Breast epithelium (tissue), 4 donors: ENCODE data around the gene C4orf17. TPM values are rescaled to one million over a fixed set of nuclear protein-coding genes. Genes with fewer than 3 reads are reported as not detected.

Experiments used
- DNase-seq, 2 donors: peaks; one replicate each; pipeline ENCODE4 v3.0.0-alpha.2; 2019; ENCODE audit warnings: low spot score in 2 of 2
- H3K27ac ChIP-seq, 2 donors: fragments of 200-600 bp; sonication (generic) in 1 of 2; one replicate each; pipeline ENCODE4 v1.5.1; 2016 to 2019; ENCODE audit warnings: mild to moderate bottlenecking in 1 of 2
- H3K27me3 ChIP-seq, 2 donors: fragments of 200-600 bp; sonication (generic) in 1 of 2; one replicate each; pipeline versions ENCODE4 v1.5.1 to v1.6.0; 2017 to 2019; ENCODE audit warnings: control low read depth in 1 of 2, mild to moderate bottlenecking in 1 of 2
- H3K36me3 ChIP-seq: fragments of 200-600 bp; one replicate; pipeline ENCODE4 v1.5.1; 2019
- H3K4me1 ChIP-seq, 2 donors: fragments of 200-600 bp; sonication (generic); one replicate each; pipeline ENCODE4 v1.5.1; 2016 to 2019; ENCODE audit warnings: control low read depth in 1 of 2
- H3K4me3 ChIP-seq, 3 donors: fragments of 200-600 bp; sonication (generic); 1 replicate in 2 of 3; 2 replicates in 1 of 3; pipeline ENCODE4 v1.5.1; 2016 to 2019; ENCODE audit warnings: mild to moderate bottlenecking in 3 of 3, moderate library complexity in 2 of 3
- H3K9me3 ChIP-seq, 2 donors: fragments of 200-600 bp; sonication (generic) in 1 of 2; one replicate each; pipeline ENCODE4 v1.5.1; 2016 to 2019; ENCODE audit warnings: control low read depth in 1 of 2
- CTCF ChIP-seq, 3 donors: fragments of 450-650 bp; IDR thresholded peaks; one replicate each; pipeline ENCODE4 v1.5.1; 2016 to 2017; ENCODE audit warnings: antibody characterized with exemption in 3 of 3, mild to moderate bottlenecking in 3 of 3, moderate library complexity in 3 of 3
- POLR2A ChIP-seq: fragments of 450-650 bp; IDR thresholded peaks from one replicate; pipeline ENCODE4 v1.6.1; 2016; ENCODE audit warnings: antibody characterized with exemption, mild to moderate bottlenecking, moderate library complexity
- POLR2AphosphoS5 ChIP-seq, 3 donors: sonication (generic); formaldehyde crosslinking; IDR thresholded peaks; one replicate each; pipeline ENCODE4 v1.6.1; 2017; ENCODE audit warnings: antibody characterized with exemption in 3 of 3
- intact Hi-C: fragments of 100-400 bp; cut with DNase I; formaldehyde crosslinking; loops from one replicate; pipeline ENCODE4 v1.15.1; 2023; ENCODE audit warnings: low total_unique reads
- total RNA-seq, 3 donors: library from RNA; depleted of rRNA; stranded (reverse); fragments of >200 nt; gene quantifications; one replicate each; pipeline ENCODE4 v1.1.0, GENCODE V29; 2016

The C4orf17 gene
- total RNA-seq, 3 donors from 2014 or later: not detected

GRCh38 chr4:99468889-99469288 lies 41.9 kb upstream of the C4orf17 start:
- intact Hi-C loops: no loop called here
- TF ChIP-seq CTCF (IDR thresholded peaks at IDR 0.05): no peak
- TF ChIP-seq POLR2AphosphoS5 (IDR thresholded peaks at IDR 0.05): no peak
- TF ChIP-seq POLR2A: no peak
- H3K27me3 ChIP-seq: no peaks in the 10 kb centered on the region
- no peak overlapping the region for H3K27ac ChIP-seq
- DNase-seq: no peak
- H3K36me3 ChIP-seq: no peaks in the 10 kb centered on the region
- no peak overlapping the region for H3K4me3 ChIP-seq
- no peaks in the 10 kb centered on the region for H3K9me3 ChIP-seq
- H3K4me1 ChIP-seq: no peaks in the 10 kb centered on the region

- TF ChIP-seq CTCF (IDR thresholded peaks at IDR 0.05) (no peak), POLR2A (no peak), POLR2AphosphoS5 (IDR thresholded peaks at IDR 0.05) (no peak)
- intact Hi-C loops: no loop called here
- no peak overlapping the region for H3K4me3 ChIP-seq
- H3K4me1 ChIP-seq: no peaks in the 10 kb centered on the region
- no peaks in the 10 kb centered on the region for H3K27me3 ChIP-seq
- no peak for DNase-seq
- no peak overlapping the region for H3K27ac ChIP-seq
- H3K9me3 ChIP-seq: no peaks in the 10 kb centered on the region
- H3K36me3 ChIP-seq: no peaks in the 10 kb centered on the region
Observed at GRCh38 chr4:99471349-99471748, 39.5 kb upstream of the C4orf17 start.

GRCh38 chr4:99471896-99472295 lies 38.9 kb upstream of the C4orf17 start:
- Histone ChIP-seq H3K36me3 (no peaks in the 10 kb centered on the region), H3K4me1 (no peaks in the 10 kb centered on the region), H3K27ac (no peak overlapping the region), H3K4me3 (no peak overlapping the region), H3K9me3 (no peaks in the 10 kb centered on the region), H3K27me3 (no peaks in the 10 kb centered on the region)
- no peak for DNase-seq
- TF ChIP-seq POLR2A (no peak), CTCF (IDR thresholded peaks at IDR 0.05) (no peak)
- intact Hi-C loops: no loop called here

GRCh38 chr4:99473131-99473530 lies 37.7 kb upstream of the C4orf17 start:
- Histone ChIP-seq H3K27me3 (no peaks in the 10 kb centered on the region), H3K36me3 (no peaks in the 10 kb centered on the region), H3K4me3 (no peak overlapping the region), H3K27ac (no peak overlapping the region), H3K4me1 (no peaks in the 10 kb centered on the region), H3K9me3 (no peaks in the 10 kb centered on the region)
- no peak for DNase-seq
- intact Hi-C loops: no loop called here
- TF ChIP-seq POLR2AphosphoS5 (IDR thresholded peaks at IDR 0.05) (no peak), POLR2A (no peak), CTCF (IDR thresholded peaks at IDR 0.05) (no peak)

GRCh38 chr4:99483636-99484035 lies 27.2 kb upstream of the C4orf17 start:
- H3K4me3 ChIP-seq: no peak overlapping the region
- intact Hi-C loops: no loop called here
- no peaks in the 10 kb centered on the region for H3K4me1 ChIP-seq
- no peaks in the 10 kb centered on the region for H3K27me3 ChIP-seq
- H3K9me3 ChIP-seq: peaks cover 14 to 36% of the 10 kb centered on the region in 2 donors
- H3K36me3 ChIP-seq: no peaks in the 10 kb centered on the region
- no peak for TF ChIP-seq POLR2A
- no peak for TF ChIP-seq CTCF (IDR thresholded peaks at IDR 0.05)
- no peak for TF ChIP-seq POLR2AphosphoS5 (IDR thresholded peaks at IDR 0.05)
- H3K27ac ChIP-seq: no peak overlapping the region
- no peak for DNase-seq
